ENCODE data around the gene ACTN4. TPM values are rescaled to one million over a fixed set of nuclear protein-coding genes. Genes with fewer than 3 reads are reported as not detected.

The ACTN4 gene
- total and polyA plus RNA-seq, 2 of the 4 experiments (the other 2 are of a cell fraction), result 541 to 659 TPM

- 74% methylated on average over 6 of the region's 10 CpGs; no CpG with 5 or more reads in 1 of the 2 experiments for WGBS, 2 experiments (ENCODE audit: extremely low coverage in 2 of 2, insufficient read length in 1 of 2)
- H3K4me3 ChIP-seq (ENCODE audit: insufficient read depth, low read depth, low read length), result no peak overlapping the region
- in situ Hi-C loops (cut with MboI; ENCODE audit: low sequenced_read_pairs) (loop anchor here (25.0 kb wide), 1 partner anchor 181 kb away; the partner anchor contains the start of gene CCER2), dilution Hi-C loops (cut with HindIII; ENCODE audit: low sequenced_read_pairs, unreplicated experiment) (no loop called here), intact Hi-C loops (cut with micrococcal nuclease) (loop anchor here (5.0 kb wide), 1 partner anchor 101 kb away; the partner anchor contains the start of gene ECH1)
- CTCF ChIA-PET, result no interaction called here
- no peak overlapping the region for H2BK15ac ChIP-seq (ENCODE audit: low read depth, low read length)
- H2AFZ ChIP-seq (replicated peaks; ENCODE audit: low read length, poor library complexity), result no peak overlapping the region
- no peak overlapping the region for H3K18ac ChIP-seq (ENCODE audit: low read depth, low read length)
- H3K14ac ChIP-seq (replicated peaks; ENCODE audit: low read depth, low read length), result no peak overlapping the region
- no peaks in the 10 kb centered on the region for H3K27me3 ChIP-seq (ENCODE audit: control insufficient read depth, insufficient read depth, low read length)
- no peak overlapping the region for H2AK9ac ChIP-seq (replicated peaks; ENCODE audit: low read depth, low read length, poor library complexity)
- H4K20me1 ChIP-seq (ENCODE audit: insufficient read depth, low read length), result peaks cover 31% of the 10 kb centered on the region
- ATAC-seq (ENCODE audit: low read depth) (no peak), DNase-seq (no peak)
- no peak overlapping the region for H3K4me2 ChIP-seq (ENCODE audit: low read depth, low read length)
- H4K8ac ChIP-seq (ENCODE audit: low read depth in 2 of 2, low read length in 2 of 2), result no peak overlapping the region
- peaks cover 13 to 19% of the 10 kb centered on the region in 2 experiments; a peak in 3 of 4 replicates for H3K79me1 ChIP-seq (ENCODE audit: low read depth in 1 of 2, low read length in 2 of 2)
- H2BK5ac ChIP-seq (ENCODE audit: low read depth, low read length, poor library complexity, severe bottlenecking), result no peak overlapping the region
- H3K9ac ChIP-seq (ENCODE audit: low read depth, low read length), result no peak overlapping the region
- H3K9me3 ChIP-seq (ENCODE audit: control insufficient read depth, insufficient read depth, low read length), result no peaks in the 10 kb centered on the region
- no peak overlapping the region for H4K91ac ChIP-seq (ENCODE audit: insufficient read depth, low read depth, low read length)
- no peak overlapping the region for H3K56ac ChIP-seq (ENCODE audit: extremely low read depth, insufficient read depth, low read length)
- peaks cover 14% of the 10 kb centered on the region for H3K4me1 ChIP-seq (ENCODE audit: control insufficient read depth, insufficient read depth, low read length)
- H4K5ac ChIP-seq (ENCODE audit: low read depth, low read length), result no peak overlapping the region
- H3K23ac ChIP-seq (ENCODE audit: low read depth, low read length), result no peak overlapping the region
- POLR2A ChIA-PET (ENCODE audit: unreplicated experiment), result no interaction called here
- TF ChIP-seq BHLHE40 (IDR thresholded peaks at IDR 0.05; ENCODE audit: low read depth, low read length) (no peak), CHD1 (IDR thresholded peaks at IDR 0.05; ENCODE audit: low read depth, low read length) (no peak), MAZ (IDR thresholded peaks at IDR 0.05; ENCODE audit: borderline replicate concordance, low read depth, low read length) (no peak)
- no peak overlapping the region for H3K4ac ChIP-seq (ENCODE audit: low read depth, low read length)
- no peak overlapping the region for H3K27ac ChIP-seq (ENCODE audit: insufficient read depth, low read length)
- 0 out of 2 replicates have a peak, but pooled peaks cover 3% of the 10 kb centered on the region for H3K9me1 ChIP-seq (ENCODE audit: insufficient read depth, low read length)
- H2BK120ac ChIP-seq (ENCODE audit: low read depth, low read length), result no peak overlapping the region
- H2BK20ac ChIP-seq (ENCODE audit: low read depth, low read length), result no peak overlapping the region
- no TSS peak for BruUV-seq (replicated peaks)
- no peak overlapping the region for H2AK5ac ChIP-seq (ENCODE audit: low read depth, low read length)
- H3K36me3 ChIP-seq (ENCODE audit: control insufficient read depth, insufficient read depth, low read length), result peaks cover 42% of the 10 kb centered on the region
Observed at GRCh38 chr19:38731654-38732301, 84.3 kb downstream of the ACTN4 start.

Measured in IMR-90 (cell line).